GM21367 (cell line): Measurements from ENCODE around the gene PLA2R1.

Experiments used
- ATAC-seq: cut with Tn5 transposase; IDR thresholded peaks from one replicate; pipeline ENCODE4 v1.9.1; 2021; ENCODE audit not compliant: unreplicated experiment

PLA2R1 gene

DNA sequence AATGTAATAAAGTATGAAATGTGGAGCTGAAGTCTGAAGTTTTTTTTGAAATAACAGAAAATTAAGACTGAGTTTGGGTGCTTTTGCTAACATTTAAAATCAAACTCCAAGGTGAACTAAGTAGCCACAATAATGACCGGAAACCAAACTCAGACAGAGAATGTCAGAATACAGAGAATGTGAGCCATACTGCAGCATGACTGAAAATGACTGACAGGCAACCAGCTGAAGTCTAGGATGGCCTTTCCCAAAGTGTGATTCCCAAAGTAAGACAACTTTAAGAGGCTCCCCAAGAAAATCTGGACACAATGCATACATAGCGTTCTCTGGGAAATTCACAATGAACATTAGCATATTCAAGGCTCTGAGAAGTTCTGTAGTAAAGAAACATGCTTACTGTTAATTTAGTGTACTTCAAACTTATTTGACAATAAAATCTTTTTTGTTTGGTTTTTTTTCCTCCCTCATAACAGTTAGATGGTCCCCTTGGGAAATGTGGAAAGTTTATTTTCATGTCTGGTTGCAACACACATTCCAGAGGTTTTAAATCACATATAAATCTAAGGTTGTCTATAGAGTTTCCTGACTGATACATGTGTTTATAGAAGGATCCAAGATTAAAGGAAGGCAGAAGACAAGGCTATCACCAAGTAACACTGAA, 28.6 kb downstream of the PLA2R1 start:
- ATAC-seq = no peak

DNA sequence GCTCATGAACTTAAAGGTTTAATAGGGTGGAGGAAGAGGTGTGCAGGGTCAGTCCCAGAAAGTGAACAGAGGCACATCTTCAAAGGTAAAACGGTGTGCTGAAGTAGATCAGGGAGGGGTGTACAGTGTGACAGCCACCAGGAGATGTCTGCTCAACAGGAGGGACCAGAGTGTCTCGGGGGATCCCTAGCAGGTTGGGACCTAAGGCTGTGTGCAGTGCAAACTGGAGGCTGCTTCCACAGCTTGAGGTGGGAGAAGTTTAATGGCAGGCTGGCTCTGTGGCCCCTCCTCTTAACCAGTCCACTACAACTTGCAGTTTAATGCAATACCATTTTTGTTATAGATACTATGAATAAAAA, 33.2 kb downstream of the PLA2R1 start:
- ATAC-seq = no peak

DNA sequence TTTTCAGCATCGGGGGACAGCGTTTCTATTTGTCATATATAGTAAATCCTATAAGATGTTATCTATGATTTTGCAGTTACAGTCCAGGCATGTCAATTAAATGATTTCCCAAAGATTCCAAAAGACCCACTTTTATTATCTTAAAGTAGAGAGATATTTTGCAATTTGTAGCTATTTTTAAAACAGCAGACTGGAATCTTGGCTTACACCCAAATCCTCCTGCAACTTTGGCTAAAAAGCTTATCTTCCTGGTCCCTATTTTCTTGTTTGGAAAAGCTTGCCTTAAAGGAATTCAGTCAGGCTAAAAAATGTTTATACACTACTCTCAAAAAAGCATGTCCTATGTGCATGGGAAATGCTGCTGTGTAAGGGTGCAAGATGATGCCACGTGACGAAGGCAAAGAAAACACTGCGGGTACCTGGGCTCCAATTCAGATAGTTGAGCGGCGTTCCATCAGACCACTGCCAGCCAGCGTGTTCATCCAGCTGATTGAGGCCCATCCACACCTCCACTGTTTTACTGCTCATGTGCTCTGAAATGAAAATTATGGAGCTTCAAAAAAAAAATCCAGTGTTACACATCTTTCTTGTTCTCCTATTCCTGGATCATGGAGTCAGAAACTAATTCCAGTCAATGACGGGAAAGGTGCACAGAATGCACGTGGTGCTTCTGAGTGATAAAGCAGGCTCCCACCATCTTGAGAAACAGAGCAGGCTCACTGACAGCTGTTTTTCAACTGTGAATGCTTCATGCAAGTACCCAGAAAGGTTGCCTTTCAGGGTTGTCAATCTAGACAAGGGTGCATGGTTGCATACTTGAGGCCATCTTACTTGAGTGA, 33.8 kb downstream of the PLA2R1 start:
- no peak for ATAC-seq

DNA sequence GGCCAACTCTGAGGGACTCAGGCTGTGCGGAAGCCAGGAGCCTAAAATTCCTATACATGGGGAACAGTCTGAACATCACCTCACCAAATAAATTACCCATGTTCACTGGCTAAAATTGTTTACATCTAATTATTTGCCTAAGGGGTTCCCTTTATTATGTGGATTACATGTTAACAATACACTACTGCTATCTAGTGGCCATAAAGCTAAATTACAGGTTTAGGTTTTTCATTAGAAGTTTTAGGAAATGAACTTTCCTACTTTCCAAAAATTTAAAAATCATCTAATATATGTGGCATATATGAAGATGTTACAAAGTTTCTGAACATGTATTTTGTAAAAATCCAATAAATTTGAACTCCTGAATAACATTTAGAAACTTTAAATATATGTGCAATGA, 40.3 kb downstream of the PLA2R1 start:
- ATAC-seq = no peak

DNA sequence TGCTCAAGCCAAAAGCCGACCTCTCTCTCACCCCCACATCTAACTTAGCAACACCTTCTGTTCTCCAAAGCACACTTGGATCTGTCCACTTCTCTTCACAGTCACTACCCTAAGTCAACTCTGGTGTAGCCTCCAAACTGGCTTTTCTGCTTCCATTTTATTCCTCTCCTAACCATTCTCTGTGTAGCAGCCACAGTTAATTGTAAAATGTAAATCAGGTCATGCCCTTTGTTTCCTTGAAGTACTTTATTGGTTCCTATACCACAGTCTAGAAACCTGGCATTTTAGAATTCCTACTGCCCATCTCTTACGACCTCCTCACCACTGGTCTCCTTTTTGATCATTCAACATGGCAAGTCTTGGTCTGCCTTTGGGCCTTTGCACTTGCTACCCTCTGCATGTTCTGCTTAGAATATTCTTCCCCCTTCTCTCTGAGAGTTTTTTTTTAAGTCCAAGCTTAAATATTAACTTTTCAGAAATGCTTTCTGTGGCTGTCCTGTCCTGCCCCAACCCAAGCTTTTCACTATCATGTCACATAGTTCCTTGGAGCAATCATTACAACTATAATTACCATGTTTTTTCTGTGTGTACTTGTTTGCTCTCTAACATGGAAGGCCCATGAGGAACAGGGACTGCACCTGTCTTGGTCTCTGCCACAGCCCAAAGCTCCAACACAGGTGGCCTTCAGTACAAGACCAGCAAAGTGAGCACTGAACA, 42.9 kb downstream of the PLA2R1 start:
- no peak for ATAC-seq

DNA sequence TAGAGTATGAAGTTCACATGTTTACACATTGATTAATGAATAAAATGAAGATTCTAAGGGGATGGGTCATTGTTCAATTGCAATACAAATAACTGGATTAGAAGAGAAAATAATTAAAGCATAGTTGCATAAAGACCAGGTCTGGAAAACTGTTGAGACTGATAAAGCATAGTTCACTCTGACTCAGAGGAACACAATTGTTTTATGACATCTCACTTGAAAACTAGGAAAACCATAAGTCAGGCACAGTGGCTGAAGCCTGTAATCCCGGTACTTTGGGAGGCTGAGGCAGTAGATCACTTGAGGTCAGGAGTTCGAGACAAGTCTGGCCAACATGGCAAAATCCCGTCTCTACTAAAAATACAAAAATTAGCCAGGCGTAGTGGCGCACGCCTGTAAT, 46.7 kb downstream of the PLA2R1 start:
- no peak for ATAC-seq

DNA sequence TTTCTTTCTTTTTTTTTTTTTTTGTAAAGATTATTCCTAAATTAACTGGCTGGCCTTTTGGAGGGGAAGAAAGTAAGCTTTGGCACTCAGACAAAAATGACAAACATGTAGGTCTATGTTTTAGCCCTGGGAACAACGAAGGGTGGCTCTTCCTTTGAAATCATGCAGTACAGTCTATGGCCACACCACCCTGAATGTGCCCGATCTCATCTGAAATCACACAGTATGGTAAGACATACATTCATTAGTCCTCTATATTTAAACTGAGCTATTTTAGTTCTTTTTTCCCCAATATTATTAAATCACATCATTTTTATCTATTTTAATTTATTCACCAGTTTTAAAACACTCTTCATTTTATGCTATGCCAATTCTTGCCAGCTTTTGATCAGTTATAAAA, 48.2 kb downstream of the PLA2R1 start:
- no peak for ATAC-seq

DNA sequence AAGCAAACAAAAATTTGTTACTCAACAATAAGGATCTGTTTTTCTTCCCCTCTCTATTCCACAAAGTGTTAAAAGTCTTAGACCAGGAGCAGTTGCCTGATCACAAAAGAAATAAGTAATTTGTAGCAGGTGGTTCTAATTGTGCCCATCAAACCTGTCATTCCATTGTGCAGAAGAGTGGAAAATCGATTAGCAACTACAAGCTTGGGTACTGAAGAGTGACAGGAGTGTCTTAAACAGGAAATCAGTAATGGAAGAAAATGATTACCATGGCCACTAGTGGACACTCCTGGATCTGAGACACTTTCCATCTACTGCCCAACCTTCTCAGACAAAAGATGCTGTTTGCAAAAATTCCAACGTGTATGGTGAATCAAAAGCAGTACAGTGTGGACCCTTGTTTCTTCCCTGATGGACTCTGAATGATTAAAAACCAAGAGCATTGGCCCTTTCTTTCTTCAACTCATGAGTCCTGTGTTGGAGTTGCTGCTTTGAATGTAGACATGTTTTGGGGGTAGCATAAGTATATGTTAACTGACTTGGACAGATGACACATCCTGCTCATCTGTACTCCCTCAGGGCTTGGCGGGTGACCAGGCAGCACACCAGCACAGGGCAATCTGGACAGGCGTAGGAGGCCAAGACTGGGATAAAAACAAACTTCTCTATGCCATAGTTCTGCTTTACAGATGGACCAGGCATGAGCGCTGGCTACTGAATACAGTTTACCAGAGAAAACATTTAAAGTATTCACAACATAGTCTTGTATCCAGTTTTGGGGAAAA, 51.9 kb downstream of the PLA2R1 start:
- ATAC-seq = no peak

DNA sequence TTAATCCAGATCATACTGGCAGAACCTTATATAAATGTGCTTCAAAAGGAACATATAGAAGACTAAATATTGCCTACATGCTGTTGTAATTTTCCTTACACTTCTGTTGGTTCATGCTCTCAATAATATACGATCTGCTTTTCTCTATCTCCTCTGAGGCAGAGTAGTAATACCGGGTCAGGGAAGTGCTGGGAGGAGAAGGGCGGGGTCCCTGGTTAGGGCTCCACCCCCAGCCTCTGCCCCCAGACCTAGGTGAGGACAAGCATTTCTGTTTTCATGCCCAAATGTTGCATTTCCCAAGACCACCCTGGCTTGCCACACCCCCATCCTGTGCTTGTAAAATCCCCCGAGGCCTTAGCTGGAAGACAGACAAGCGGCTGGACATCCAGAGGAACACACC, 55.3 kb downstream of the PLA2R1 start:
- ATAC-seq = no peak

DNA sequence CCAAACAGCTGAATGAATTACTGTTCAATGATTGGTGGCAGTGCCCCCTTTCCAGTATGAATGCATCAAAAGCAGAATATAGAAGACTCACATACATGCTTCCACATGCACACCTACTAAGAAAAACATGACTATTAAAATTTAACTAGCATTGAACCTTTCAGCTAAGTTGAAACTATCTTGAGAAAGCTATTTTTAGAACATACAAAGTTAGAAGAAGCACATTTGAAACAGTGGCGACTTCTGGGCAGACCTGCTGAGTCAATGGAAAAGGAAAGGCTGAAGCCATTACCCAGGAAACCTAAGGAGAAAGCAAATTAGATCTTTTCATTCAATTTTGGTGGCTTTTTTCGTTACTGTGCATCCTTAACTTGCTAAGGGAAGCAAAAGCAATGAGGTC, 55.9 kb downstream of the PLA2R1 start:
- no peak for ATAC-seq

DNA sequence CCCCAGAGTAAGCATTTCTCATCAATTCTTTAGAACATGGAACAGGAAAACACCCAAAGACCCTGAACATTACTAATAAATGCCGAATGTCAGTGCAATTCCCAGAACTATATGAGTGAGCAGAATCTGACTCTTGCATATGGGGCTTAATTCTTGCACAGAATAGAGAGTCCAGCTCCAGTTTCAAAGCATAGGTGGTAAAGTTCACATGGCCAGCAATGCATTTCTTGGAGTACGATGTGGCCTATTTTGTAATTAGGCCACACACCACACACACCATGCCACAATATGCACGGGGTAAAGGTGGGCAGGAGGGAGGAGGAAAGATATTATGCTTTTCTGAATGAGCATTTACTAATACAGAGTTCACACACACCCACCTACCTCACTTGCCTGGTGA, 56.5 kb downstream of the PLA2R1 start:
- ATAC-seq = no peak

DNA sequence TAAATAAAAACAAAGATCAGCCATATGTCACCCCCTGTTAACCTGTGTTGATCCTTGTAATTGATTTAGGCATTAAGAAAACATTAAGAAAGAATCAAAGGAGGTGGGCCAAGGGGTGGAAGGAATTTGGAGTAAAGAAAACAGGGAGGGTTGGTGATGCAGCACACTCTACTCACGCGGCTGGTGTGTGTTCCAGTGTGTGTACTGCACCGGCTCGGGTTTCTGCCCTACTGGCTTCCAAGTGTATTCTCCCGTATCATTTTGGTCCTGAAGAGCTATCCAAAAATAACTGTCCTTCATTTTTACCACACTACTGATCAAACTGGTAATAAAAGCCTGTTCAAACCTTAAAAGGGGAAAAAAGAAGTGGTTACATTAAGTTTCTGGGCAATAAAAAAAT, 56.9 kb downstream of the PLA2R1 start:
- ATAC-seq = no peak

DNA sequence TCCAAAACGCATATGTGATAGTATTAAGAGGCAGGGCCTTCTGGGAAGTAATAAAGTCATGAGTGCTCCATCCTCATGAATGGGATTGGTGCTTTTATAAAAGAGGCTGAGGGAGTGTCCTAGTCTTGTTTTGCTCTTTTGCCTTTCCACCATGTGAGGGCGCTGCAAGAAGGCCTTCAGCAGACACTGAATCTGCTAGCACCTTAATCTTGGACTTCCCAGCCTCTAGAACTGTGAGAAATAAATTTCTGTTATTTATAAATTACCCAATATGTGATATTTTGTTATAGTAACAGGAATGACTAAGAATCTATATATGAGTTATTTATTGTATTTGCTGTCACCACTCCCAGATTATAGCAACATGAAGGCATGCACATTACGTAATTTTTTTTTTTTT, 63.5 kb downstream of the PLA2R1 start:
- no peak for ATAC-seq

DNA sequence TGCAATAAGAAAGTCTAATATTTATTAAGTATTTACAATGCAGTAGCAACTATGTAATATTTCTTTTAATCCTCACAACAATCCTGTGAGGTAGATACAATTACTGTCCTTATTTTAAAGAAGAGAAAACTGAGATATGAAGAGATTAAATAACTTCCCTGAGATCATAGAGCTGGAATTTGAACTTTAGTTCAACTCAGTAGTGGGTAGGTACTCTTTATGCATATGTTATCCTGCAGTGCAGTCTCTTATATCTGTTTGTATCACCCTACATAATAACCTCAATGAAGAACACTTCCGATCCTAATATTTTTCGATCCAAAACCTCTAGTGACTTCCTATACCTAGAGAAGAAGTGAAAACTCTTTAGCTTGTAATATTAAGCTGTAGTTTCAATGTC, 64.2 kb downstream of the PLA2R1 start:
- ATAC-seq = no peak

DNA sequence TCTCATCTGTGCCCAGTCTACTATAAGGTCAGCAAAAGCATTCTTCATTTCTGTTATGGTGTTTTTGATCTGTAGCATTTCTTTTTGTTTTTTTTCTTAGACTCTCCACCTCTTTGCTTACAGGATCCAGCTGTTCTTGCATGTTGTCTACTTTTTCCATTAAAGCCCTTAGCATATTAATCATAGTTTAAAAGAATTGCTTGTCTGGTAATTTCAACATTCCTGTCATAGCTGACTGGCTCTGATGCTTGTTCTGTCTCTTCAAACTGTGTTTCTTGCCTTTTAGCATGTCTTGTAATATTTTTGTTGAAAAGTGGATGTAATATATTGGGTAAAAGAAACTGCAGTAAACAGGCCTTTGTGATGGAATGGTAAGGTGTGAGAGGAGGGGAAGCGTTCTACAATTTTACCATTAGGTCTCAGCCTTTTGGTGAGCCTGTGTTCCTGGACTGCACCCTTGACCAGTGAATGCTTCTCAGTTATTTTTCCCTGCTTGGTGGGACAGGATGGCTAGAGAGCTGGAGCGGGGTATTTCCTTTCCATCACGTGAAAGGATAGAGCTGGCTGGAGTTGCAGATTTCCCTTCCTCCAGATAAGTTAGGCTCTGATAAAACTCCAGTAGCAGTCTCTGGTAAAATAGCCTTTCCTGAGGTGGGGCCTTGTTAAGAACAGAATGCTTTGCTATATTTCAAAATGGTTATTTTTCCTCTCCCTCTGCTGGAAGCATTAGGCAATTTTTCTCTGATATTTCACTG, 65.4 kb downstream of the PLA2R1 start:
- ATAC-seq = no peak

DNA sequence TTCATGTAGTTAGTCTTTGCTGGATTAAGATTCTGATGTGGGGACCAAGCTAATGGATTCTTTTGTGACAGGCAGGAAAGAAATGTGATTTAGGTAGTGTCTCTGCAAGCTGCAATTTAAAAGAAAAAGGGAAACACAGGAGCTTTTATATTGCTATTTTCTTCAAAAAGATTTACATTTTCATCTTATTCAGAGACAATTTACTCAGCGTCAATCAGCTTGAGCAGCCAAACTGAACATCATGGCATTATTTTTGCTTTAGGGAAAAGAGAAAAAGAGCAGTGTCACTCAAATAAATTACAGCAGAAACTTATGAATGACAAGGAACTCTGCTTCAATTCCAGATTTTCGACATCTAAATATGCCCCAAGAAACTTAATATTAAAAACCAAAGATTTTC, 67.4 kb downstream of the PLA2R1 start:
- ATAC-seq = no peak

DNA sequence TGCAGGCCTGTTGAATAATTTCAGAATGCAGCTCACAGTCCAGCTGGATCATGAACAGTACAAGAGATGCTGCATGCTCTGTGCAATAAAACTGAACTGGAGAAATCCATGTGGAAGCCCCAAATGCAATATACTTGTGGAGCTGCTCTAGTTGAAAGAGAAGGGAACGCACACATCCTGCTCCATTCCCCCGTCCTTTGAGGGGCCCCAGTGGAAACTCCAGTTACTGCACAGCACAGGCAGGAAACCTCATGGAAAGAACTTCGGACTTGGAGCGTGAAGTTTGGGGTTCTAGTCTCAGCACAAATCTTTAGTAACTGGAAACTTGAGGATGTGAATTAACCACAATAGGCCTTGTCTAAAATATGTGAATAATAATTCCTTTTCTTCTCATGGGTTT, 73.2 kb downstream of the PLA2R1 start:
- no peak for ATAC-seq

DNA sequence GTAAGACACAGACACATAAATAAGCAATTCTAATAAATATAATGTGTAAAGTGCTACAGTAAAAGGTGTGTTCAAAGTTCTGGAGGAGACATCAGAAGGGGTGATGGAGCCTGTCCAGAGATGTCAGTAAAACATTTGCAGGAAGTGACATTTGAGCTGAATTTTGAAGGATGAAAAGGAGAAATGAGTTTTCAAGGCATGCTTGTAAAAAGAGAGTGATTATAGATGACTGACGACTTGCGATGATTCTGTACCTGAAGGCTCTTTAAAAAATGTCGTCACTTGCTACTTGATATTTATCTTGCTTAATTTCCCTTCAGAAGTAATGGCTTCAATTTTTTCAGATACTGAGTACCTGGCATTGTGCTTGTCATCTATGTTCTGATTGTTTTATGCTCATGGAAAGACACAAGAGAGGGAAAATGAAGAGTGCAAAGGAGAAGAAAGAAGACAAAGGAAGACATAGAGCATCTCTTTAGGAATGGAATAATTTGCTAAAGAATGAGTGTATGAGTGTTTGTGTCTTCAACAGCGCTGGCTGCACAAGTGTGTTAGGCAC, 73.9 kb downstream of the PLA2R1 start:
- ATAC-seq = no peak

DNA sequence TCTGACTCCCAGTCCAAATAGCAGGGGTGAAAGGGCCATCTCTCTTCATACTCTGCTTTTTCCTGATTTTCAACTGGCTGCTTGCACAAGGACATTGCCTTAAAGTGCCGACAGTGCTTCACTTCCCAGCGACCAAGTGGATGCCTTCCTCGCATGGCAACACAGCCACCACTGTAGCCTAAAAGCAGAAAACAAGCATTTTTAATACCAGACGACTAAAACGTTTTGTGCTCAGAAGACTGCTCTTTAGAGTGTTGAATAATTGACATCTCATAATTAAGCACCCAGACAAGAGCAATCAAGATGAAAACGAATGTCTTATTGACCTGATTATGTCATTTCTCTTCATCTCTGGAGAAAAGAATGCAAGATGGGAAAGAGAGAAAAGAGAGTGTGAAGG, 75.2 kb downstream of the PLA2R1 start:
- ATAC-seq = no peak

DNA sequence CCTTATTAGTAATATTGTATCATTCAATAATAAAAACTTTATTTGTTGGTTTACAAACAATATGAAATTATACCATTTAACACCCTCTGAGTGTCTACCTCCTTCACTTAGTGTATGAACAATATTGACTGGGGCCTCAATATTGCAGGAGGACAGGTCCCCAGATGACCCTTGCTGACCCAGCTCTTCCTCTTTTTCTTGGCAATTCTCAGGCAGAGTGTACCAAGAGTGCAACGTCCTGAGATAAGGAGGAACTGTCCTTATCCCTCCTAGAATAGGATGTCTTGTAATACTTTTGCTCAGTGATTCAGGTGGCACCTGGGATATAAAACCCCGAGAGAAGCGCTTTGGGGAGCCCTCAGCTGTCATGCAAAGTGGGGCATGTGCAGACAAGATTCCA, 76.8 kb downstream of the PLA2R1 start:
- ATAC-seq = no peak
